ENCODE measurements around the gene TADA2B.

Gene TADA2B

DNA sequence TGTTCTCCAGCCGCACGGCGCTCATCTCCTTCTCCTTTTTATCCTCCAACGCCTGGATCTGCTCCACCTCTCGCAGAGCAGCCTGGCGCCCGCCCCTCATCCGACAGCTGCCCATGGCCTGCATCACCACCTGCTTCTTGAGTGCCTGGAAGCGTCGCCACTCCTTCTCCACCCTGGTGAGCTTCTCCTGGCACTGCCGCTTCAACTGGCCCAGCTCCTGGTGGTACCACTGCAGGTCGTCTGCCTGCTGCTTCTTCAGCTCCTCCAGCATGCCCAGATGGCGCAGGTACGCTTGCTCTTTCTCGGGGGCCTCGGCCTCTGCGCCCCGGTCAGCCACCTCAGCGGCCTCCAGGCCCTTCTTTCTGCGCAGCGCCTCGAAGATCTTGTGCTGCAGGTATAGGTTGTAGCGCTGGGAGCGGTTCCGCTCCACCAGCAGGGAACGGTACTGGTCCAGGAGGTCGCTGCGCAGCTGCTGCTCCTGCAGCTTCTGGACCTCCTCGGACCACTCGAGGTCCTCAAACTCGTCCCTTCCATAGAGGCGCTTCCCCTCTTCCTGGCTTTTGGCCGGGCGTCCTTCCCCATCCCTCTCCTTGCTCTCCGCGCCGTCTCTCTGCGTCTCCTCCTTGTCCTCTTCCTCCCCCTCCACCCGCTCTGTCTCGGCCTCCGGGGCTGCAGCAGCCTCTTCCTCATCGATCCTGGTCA, 1.2 kb upstream of the TADA2B start:
- no peak for DNase-seq

DNA sequence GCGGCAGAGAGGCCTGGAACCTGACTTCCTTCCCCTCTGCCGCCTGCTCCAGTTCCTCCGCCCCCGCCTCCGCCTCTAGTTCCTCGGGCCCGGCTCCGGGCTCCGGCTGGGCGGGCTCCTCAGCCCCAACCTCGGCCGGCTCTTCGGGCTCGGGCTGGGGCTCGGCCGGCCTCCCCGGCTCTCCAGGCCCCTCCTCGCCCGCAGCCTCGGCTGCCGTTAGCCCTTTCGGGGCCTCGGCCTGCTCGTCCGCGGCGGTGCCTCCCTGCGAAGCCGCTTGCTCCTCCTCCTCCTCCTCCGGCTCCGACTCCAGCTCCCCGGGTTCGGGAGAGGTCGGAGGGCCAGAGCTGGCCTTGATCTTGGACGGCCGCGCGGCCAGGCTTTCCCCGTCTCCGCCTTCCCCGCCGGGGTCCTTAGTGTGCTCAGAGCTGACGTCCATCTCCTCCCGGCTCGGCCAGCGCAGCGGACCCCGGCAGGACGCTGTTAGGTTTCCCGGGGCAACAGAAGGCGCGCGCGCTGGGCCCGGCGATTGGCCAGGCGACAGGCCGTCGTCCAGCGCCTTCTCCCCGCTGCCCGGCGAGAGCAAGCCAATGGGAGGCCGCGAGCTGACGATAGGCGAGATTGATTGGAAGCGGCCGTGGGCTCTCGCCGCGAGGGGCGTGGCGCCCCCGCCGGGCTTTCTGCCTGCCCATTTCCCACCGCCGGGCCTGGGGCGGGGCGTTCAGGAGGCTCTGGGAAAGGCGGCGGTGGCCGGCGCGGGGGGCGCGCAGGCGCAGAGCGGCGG, 479 bp upstream of the TADA2B start:
- peak; percentile 68 to 88 (median 78) for DNase-seq

DNA sequence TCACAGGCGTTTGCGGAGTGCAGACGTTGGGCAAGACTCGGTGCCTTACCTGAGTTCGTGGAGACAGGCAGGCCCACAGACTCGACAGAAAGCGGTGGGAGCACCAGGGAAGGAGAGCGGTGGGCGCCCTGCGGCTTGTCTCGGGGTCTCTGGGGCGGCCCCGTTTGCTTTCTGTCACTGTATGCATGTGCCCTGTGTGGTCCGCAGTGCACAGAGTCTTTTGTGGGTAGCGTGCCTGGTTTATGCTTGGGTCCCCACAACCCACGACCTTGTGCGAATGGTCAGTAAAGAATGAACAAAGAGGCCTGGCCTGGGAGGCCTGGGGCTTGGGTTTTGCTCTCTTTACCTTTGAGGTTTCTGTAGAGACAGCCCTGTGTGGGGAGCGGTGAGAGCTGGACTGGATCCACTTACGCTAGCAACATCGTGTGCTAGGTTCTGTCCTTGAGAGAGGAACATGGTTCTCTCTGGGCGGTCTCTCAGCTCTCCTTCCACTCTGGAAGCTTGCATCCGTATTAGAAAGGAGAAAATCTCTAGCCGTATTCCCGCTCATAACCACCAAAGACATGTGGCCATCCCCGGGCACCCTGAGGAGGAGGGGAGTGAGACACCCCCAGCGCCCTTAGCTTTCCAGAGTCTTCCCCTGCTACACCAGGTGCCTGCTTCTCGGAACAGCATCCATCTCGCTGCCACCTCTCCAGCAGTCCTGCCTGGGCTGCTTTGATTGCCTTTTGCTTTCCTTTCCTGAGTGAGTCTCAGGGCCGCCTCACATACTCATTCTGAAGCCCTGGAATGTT, 1.2 kb downstream of the TADA2B start:
- no peak for DNase-seq

DNA sequence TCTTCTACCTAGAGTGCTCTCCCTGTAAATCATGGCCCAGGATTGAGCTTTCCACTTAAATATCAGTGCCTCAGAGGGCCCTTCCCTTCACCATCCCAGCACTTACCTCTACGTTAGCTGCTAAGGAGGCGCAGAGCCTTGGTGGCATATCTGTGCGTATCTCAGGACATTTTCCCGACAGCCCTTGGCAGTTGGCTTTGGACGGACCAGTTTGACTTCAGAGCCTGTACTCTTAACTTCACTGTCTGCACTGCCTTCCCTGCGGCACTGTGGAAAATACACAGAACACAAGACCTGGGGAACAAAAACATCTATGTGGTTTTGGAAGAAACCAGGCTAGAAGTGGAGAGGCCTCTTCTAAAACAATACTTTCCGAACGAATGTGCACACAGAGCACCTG, 2.4 kb downstream of the TADA2B start:
- DNase-seq = no peak

DNA sequence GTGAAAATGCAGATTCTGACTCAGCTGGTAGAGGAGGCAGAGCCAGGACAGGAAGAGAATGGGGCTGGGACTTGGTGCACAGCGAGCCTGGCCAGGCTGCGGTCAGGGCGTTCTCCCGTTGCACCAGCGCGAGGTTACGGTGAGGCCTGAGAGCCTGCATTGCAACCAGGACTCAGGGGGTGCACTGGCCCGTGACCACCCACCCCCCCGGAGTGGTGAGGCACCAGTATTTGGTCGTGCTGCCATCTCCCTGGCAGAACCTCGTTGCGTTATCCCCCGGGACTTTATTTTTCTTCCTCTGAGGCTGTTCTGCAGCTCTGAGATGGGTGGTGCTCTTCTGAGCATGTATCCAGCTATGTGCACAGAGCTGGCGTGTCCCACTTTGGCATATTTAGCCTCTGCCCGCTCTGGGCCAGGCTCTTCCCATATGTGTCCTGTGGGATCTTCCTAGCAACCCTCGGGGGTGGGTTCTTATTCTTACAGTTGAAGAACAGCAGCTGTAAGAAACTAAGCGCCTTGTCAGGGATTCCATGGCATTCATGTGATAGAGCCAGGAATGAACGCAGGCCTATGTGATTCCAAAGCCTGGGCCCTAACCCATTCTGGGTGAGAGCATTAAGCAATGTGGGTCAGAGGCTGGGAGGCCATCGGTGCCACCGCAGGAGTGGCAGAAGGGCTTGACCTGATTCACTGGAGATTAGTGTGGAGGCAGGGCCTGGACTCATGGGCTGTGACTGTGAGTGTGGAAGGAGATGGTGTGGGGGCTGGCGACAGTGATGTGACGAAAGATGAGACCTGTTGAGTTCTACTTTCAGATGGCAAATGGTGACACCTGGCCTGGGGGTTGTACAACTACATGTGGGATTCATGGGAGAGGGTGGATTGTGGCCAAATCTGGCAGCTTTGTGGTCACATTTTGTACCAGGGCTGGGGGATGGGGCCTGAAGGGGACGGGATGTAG, 3.1 kb downstream of the TADA2B start:
- DNase-seq = no peak

DNA sequence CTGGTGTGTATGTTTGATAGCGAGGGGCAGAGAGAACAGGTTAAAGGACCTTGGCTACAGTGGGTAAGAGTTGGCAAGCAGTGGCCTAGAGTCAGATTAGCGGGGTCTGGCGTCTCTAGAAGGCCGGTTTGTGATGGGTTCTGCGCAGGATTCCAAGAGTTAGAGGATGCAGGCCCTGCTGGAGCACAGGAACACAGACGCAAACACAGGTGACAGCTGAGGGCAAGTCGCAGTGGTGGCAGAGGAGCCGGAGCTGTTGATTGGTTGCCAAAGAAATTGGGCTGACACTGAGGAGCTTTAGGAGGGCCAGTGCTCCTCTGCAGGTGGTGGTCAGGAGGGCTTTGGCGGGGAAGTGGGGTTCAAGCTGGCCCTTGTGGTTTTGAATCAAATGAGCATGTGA, 3.8 kb downstream of the TADA2B start:
- no peak for DNase-seq

DNA sequence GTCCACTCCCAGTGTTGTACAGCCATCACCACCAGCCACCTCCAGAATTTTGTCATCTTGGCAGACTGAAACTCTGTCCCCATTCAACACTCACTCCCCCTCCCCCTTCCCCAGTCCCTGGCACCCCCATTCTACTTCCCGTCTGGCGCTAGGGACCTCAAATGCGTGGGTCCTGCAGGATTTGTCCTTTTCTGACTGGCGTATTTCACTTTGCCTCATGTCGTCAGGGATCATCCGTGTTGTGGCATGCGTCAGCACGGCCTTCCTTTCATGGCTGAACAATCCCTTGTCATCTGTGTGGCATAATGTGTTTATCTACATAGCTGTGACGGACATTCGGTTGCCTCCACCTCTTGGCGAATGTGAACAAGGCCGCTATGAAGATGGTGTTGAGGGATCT, 5.5 kb downstream of the TADA2B start:
- no peak for DNase-seq

DNA sequence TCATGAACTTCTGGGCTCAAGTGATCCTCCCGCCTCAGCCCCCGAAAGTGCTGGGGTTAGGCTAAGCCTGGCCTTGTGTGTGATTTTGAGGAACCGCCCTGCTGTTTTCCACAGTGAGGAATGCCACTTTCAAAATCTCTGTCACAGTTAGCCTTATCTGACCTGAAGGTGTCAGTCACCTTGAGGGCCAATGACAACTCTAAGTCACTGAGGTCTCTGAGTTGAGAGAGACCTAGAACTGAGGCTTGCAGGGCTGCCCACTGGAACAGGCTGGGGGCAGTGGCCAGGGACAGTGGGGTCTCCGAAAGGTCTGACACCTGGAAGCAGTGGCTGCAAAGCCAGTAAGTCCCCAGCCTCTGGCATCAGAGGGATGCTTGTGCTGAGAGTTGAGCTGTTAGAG, 6.1 kb downstream of the TADA2B start:
- DNase-seq = no peak

DNA sequence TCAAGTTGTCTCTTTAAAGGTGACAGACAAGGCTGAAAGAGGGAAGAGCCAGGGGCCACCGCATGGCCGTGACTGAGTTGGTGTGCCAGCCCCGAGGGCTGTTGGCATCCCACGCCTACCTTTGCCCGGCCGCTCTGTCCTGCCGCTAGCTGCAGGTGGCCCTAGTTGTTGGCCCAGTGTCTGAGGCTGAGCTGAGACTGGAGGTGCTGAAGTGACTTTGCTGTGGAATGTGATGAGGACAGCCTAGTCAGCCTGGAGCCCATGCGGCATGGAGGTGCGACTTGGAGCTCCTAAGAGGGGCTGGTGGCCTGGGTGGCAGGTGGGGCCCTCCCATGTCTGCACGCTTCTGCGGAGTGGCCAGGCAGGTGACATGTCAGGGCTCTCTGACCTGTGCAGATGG, 6.6 kb downstream of the TADA2B start:
- no peak for DNase-seq

DNA sequence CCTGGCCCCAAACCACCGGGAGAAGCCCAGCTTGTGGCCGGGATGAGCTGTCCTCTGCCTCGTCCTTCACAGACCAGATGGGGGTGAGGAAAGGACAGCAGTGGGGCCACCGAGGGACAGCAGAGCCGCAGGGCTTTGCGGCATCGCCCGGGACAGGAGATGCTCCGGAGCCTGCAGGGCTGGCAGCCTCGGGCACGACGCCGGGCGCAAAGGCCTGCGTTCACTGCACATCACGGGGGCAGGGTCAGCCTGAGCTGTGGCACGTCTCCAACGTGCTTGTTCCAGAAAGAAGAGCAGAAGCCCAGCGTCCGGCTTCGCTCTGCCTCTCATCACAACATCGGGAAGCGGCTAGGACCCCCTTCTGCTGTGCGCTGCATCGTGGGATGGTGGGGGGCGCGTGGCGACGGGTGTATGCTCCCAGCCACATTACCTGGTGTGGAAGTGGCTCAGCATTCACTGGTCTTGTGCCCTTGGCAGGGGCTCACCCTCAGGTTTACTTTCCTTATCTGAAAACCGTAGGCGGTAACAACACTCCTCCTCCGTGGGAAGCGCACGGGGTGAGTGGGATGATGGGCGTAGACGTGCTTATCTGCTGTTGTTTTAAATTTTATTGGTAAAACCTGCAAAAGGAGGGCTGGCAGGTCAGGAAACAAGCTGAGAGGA, 7.4 kb downstream of the TADA2B start:
- DNase-seq = no peak

DNA sequence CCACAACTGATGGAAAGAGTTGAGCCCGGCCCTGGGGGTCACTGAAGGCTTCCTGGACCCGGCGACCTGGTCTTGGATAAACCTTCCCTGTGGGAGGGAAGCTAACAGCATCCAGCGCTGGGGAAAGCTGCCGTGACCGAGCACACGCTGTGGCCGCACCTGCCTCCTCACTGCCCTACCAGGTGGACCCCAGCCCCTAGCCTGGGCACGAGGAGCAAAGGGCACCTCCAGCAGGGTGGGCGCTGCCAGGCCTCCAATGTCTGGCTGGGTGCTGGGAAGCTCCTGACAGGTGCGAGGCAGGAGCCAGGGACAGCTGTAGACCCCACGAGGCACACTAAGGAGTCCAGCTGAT, 7.9 kb downstream of the TADA2B start:
- no peak for DNase-seq

DNA sequence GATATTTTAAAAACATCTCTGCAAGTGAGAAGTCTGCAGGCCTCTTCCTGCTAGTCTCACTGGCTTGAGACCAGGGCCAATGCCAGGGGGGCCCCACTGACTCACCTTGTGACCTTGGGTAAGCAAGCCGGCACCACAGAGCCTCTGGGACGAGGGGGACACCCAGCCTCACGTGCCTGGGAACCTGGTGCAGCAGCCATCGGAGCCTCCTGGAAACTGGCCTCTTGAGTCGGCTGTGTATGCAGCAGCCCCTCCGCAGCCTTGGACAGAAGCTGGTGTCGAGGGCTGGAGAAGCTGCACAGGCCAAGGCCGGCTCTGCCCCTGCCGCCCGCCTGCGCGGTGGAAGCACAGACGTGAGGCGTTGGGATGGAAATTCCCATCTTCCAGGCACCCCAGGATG, 8.7 kb downstream of the TADA2B start:
- DNase-seq = no peak

DNA sequence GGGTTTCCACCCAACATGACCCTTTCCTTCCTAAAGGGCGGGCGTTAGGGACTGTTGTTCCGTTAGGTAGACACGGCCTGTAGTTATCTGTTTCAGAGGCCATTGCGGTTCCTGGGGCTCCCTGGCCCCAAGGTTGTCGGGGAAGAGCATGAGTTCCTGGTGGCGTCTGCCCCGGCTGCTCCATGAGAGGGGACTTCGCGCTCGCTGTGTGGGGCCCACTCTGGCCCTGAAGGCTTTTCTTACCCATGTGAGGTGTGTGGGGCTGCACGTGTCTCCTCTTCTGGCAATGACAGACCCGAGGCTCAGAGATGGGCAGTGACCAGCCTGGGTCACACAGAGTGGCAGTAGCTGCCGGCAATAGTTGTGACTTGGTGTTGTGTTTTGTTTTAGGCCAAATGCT, 9.1 kb downstream of the TADA2B start:
- DNase-seq = no peak

DNA sequence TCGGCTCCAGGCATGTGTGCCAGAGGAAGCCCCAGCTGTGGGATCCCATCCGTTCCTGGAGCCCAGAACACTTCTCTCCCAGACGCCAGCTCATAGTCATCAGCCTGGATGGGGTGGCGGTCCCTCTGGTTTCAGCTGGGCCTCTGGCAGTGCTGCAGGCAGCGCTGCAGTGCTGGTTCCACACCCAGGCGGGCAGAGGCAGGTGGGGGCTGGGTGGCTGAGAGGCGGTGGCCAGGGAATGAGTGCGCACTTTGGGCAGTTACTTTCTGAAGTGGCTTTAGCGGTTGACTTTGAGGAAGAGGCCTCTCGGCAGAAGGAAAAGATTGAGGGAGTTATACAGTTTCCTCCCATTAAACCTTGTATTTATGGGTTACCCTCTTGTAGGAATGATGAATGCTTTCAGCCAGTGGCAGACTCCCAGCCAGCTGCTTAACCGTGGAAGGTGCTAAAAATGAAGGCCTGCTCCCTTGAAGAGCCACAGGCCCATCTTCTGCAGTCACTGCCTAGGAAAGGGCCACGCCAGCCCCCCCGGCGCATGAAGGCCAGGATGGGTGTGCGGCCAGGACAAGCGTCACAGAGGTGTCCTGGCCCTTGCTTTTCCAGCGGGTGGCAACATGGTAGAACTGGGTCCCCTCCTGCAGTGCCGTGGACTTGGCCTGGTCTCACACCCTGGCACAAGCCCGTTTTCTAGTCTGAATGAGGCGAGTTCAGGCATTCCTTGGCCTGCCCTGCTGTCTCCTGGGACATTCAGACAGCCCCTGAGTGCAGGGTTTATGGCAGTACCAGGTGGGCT, 9.9 kb downstream of the TADA2B start:
- DNase-seq = no peak

DNA sequence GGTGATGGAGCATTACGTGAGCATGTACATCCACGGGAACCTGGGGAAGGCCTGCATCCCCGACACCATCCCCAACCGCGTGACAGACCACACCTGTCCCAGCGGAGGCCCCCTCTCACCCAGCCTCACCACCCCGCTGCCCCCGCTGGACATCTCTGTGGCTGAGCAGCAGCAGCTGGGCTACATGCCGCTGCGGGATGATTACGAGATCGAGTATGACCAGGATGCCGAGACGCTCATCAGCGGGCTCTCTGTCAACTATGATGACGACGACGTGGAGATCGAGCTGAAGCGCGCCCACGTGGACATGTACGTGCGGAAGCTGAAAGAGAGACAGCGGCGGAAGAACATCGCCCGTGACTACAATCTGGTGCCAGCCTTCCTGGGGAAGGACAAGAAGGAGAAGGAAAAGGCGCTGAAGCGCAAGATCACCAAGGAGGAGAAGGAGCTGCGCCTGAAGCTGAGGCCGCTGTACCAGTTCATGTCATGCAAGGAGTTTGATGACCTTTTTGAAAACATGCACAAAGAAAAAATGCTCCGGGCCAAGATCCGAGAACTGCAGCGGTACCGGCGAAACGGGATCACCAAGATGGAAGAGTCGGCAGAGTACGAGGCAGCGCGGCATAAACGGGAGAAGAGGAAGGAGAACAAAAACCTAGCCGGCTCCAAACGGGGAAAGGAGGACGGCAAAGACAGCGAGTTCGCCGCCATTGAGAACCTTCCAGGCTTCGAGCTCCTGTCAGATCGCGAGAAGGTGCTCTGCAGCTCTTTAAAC, 11.1 kb downstream of the TADA2B start:
- DNase-seq = no peak

DNA sequence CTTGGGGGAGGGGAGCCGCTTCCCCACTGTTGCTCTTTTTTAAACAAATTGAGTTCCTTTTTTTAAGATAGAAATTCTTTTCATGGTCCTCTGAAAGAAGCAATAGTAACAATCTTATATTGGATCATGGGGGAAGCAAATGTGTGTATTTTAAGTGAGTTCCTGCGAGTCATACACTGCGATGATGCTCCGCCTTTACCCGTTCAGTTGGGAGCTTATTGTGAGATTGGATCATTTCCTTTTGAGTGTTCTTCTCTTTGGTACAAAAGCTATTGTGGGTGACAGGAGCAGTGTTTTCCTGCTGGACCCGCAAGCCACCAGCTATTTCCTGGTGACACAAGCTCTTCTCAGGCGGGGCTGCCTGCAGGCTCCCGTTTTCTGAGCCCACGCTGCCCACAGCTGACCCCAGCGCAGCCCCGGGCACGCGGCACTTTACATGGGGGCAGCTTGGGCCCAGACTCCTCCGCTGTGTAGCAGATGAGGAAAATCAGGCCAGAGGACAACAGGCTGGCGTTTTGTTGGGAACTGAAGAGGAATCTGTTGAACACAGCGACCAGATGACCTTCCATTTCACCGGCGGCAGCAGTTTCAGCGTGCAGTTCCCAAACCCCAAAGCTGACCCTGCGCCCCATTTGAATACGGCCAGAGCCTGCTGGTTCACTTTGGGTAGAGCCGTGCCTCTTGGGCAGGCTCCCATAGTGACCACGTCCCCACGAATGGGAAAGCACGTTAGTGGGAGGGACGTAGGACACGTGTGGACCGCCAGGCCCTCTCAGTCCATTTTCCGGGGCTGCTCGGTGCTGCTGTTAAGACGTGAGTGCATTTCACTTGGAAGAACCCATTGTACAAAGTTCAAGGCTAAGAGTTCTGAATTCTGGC, 12.2 kb downstream of the TADA2B start:
- DNase-seq = no peak

DNA sequence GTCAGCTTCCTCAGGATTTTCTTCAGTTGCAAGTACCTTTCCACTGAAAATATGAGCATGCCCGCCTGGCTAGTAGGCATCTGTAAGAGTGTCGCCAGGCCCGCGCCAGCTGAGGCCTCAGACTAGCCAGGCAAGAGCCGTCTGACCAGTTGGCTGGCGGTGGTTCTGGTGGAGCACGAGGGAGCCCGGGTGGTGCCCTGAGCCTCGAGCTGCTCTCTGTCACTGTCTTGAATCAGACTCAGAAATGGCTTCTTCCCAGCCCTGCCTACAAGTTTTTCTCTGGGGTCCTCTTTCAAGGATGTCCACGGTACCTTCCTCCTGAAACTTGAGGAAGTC, 12.8 kb downstream of the TADA2B start:
- no peak for DNase-seq

DNA sequence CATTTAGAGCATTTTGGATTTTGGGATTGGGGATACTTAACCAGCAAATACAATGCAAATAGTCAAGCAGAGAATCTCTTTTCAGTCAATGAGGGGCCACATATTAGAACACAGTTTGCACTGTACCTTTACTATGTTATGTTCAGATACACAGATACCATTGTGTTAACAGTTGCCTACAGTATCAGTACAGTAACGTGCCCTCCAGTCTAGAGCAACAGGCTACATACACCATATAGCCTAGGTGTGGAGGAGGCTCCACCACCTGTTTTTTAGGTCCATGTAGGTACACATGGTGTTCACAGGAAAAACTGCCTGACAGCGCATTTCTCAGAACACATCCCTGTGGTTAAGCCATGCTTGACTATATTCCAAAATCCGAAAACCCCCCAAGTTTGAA, 15.6 kb downstream of the TADA2B start:
- no peak for DNase-seq

DNA sequence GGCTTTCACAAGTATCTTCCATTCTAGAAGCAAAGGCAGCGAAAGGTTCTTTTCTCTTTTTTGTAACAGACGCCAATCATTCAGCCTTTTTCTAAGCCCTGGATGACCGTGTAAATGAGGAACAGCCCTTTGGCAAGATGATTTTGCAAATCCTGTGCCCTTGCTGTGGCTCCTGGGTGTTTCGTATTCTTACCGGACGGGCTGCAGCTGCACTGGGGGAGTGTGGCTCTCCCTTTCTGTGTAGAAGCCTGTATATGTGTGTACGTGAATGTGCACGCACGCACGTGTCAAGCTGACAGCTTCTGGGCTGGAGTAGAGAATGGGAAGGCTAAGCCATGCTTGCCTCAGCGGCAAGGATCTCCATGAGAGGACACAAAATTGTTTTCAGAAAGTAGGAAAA, 16.5 kb downstream of the TADA2B start:
- DNase-seq = no peak

All from activated naive CD4-positive, alpha-beta T cell (primary cell).